K562 (cell line): ENCODE results near the gene TTLL11. TPM values are rescaled to one million over a fixed set of nuclear protein-coding genes. Genes with fewer than 3 reads are reported as not detected.

Experiments used
- ATF3 ChIP-seq, 2 experiments: fragments of 450-650 bp in 1 of 2; sonication (generic) in 1 of 2; formaldehyde crosslinking in 1 of 2; IDR thresholded peaks in 1 of 2; conservative IDR thresholded peaks in 1 of 2; 2 replicates each; pipeline versions ENCODE4 v1.6.1 to v1.8.1; 2016 to 2023; ENCODE audit warnings: mild to moderate bottlenecking in 2 of 2, moderate library complexity in 2 of 2, inconsistent platforms in 1 of 2, missing genetic modification reagents in 1 of 2
- BACH1 ChIP-seq: fragments of 200-800 bp; sonication (Bioruptor generic); IDR thresholded peaks from 2 replicates; pipeline ENCODE4 v1.6.1; 2016; ENCODE audit warnings: missing genetic modification characterization, missing compliant biosample characterization
- CBFB ChIP-seq: sonication (generic); formaldehyde crosslinking; IDR thresholded peaks from 2 replicates; pipeline ENCODE4 v1.4.0; 2020; ENCODE audit warnings: mild to moderate bottlenecking, missing genetic modification reagents
- EP300 ChIP-seq: IDR thresholded peaks from 2 replicates; pipeline ENCODE4 v1.6.1; 2012; ENCODE audit warnings: low read length, improper control_type of control experiment
- ETV5 ChIP-seq: sonication (generic); formaldehyde crosslinking; IDR thresholded peaks from 2 replicates; pipeline ENCODE4 v1.4.0; 2020; ENCODE audit warnings: low read depth, mild to moderate bottlenecking, missing genetic modification reagents
- GABPB1 ChIP-seq: sonication (generic); formaldehyde crosslinking; IDR thresholded peaks from 2 replicates; pipeline ENCODE4 v1.8.0; 2022; ENCODE audit warnings: mild to moderate bottlenecking, missing genetic modification reagents
- KAT7 ChIP-seq: sonication (generic); formaldehyde crosslinking; IDR thresholded peaks from 2 replicates; pipeline ENCODE4 v1.8.0; 2022; ENCODE audit warnings: missing genetic modification reagents, mild to moderate bottlenecking, borderline replicate concordance
- MXD1 ChIP-seq: fragments of 250-450 bp; sonication (Bioruptor Pico); IDR thresholded peaks from 2 replicates; pipeline ENCODE4 v1.8.0; 2021; ENCODE audit warnings: borderline replicate concordance, mild to moderate bottlenecking, moderate library complexity; ENCODE audit not compliant: poor library complexity, severe bottlenecking
- MYC ChIP-seq, 2 experiments: fragments of 250-450 bp in 1 of 2; sonication (Bioruptor Pico) in 1 of 2; IDR thresholded peaks; 2 replicates each; pipeline versions ENCODE4 v1.5.1 to v1.6.1; 2012 to 2021; ENCODE audit warnings: low read depth in 2 of 2, borderline replicate concordance in 1 of 2, improper control_type of control experiment in 1 of 2, low read length in 1 of 2, mild to moderate bottlenecking in 1 of 2, moderate library complexity in 1 of 2
- NFIC ChIP-seq: fragments of 450-650 bp; IDR thresholded peaks from 2 replicates; pipeline ENCODE4 v1.6.1; 2017; ENCODE audit warnings: mild to moderate bottlenecking, inconsistent platforms
- PRPF4 ChIP-seq: fragments of 200-400 bp; formaldehyde crosslinking; IDR thresholded peaks from one replicate; pipeline ENCODE4 v1.6.1; 2017; ENCODE audit warnings: low read length, low read depth, mild to moderate bottlenecking; ENCODE audit not compliant: insufficient read depth, poor library complexity, severe bottlenecking
- ZNF282 ChIP-seq: sonication (generic); formaldehyde crosslinking; IDR thresholded peaks from 2 replicates; pipeline ENCODE4 v1.8.1; 2023; ENCODE audit warnings: missing genetic modification reagents
- ZNF3 ChIP-seq: fragments of 250-450 bp; sonication (Bioruptor Pico); IDR thresholded peaks from 2 replicates; pipeline ENCODE4 v1.5.0; 2021; ENCODE audit warnings: mild to moderate bottlenecking, moderate library complexity
- polyA plus RNA-seq, 8 experiments: library from polyadenylated mRNA; depleted of rRNA in 4 of 8; stranded (reverse) in 5 of 8; unstranded in 3 of 8; fragments of >200 nt; fragmentation: Nextera tagmentation in 2 of 8; fragmentation: Illumina TruSeq in 1 of 8; extraction: Ambion mirVana in 2 of 8; extraction: Trizol in 1 of 8; gene quantifications; 2 replicates each; pipeline versions ENCODE4 v1.2.1 to v1.2.3, GENCODE V29; 2011 to 2014; ENCODE audit warnings: inconsistent platforms in 1 of 8, missing spikeins in 1 of 8
- total RNA-seq, 7 experiments: library from RNA; depleted of rRNA in 6 of 7; stranded (reverse); fragments of >200 nt in 6 of 7; fragmentation: Illumina TruSeq in 2 of 7; extraction: Trizol in 2 of 7; gene quantifications; 2 replicates each; pipeline versions ENCODE4 v1.2.1 to v1.2.3, GENCODE V29; 2011 to 2021; ENCODE audit warnings: low replicate concordance in 1 of 7
- TF ChIP-seq, protein P1 (sequence below), 2 experiments: fragments of 450-650 bp in 1 of 2; sonication (generic) in 1 of 2; formaldehyde crosslinking in 1 of 2; IDR thresholded peaks; 2 replicates each; pipeline versions ENCODE4 v1.7.1 to v1.9.0; 2016 to 2022; ENCODE audit warnings: inconsistent platforms in 1 of 2, mild to moderate bottlenecking in 1 of 2, missing genetic modification reagents in 1 of 2

The TTLL11 gene
- total and polyA plus RNA-seq, 9 of the 15 experiments (the other 6 are each of a cell fraction or from before 2014, with no cell fraction given) = 0.83 to 4.4 (median 2.7) TPM

DNA sequence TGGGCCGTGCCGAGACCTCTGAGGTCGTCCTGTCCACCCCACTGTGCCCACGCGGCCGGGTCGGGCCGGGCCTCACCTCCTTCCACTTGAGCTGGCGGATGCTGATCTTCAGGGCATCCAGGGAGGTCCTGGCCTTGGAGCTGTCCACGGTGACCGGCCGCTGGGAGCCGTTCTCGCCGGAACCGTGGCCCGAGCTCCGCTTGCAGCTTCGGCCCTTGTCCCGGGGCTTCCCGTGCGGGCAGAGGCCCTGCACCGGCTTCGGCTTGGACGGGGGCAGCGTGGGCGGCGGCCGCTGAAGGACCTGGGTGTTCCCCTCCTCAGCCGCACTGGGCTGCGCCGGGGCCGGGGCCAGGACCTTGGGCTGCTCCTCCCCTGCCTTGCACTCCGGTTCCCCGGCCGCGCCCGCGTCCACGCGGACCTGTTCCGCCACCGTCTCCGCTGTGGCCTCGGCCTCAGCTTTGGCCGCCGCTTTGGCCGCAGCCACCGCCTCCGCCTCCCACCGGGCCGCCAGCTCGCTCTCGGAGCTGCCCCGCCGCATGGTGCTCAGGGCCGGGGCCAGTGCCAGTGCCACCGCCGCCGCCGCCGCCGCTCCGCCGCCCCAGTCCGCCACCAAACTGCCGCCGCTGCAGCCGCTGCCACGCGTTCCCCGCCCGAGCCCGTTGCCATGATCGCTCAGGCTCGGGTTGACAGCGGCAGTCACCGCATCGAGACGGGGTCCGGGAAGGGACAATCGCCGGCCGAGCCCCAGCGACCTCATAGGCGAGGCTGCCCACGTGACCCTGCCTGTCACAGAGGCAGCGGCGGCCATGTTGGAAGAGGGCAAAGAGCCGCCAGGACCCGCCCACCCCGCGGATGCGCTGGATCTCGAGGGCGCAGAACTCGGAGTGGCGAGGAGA lies at the start of gene TTLL11 (continued):
- TF ChIP-seq BACH1 (tag) (no peak), ETV5 (peak; percentile 55; the same call in 1 of the 2 replicates), KAT7 (CRISPR knock-in tag) (peak; percentile 52; the same call in 1 of the 2 replicates), ZNF3 (no peak), EP300 (no peak), NFIC (peak; percentile 52; the same call in 1 of the 2 replicates), MYC (IDR thresholded peaks at IDR 0.05; ENCODE audit: low read depth, low read length) (peak; percentile 75), MYC (CRISPR knock-in tag; IDR thresholded peaks at IDR 0.05; ENCODE audit: borderline replicate concordance, low read depth) (no peak), CBFB (CRISPR knock-in tag) (no peak), MXD1 (CRISPR knock-in tag) (peak; percentile 41), ZNF282 (CRISPR knock-in tag) (0 out of 2 replicates have a peak, but pooled peaks have one; percentile 55), PRPF4 (no peak), ATF3 (IDR thresholded peaks at IDR 0.05) (peak; percentile 55), ATF3 (CRISPR knock-in tag; conservative IDR thresholded peaks at IDR 0.05) (no peak), GABPB1 (CRISPR knock-in tag) (no peak; the same call in 1 of the 2 replicates)
- TF ChIP-seq, protein P1, sequence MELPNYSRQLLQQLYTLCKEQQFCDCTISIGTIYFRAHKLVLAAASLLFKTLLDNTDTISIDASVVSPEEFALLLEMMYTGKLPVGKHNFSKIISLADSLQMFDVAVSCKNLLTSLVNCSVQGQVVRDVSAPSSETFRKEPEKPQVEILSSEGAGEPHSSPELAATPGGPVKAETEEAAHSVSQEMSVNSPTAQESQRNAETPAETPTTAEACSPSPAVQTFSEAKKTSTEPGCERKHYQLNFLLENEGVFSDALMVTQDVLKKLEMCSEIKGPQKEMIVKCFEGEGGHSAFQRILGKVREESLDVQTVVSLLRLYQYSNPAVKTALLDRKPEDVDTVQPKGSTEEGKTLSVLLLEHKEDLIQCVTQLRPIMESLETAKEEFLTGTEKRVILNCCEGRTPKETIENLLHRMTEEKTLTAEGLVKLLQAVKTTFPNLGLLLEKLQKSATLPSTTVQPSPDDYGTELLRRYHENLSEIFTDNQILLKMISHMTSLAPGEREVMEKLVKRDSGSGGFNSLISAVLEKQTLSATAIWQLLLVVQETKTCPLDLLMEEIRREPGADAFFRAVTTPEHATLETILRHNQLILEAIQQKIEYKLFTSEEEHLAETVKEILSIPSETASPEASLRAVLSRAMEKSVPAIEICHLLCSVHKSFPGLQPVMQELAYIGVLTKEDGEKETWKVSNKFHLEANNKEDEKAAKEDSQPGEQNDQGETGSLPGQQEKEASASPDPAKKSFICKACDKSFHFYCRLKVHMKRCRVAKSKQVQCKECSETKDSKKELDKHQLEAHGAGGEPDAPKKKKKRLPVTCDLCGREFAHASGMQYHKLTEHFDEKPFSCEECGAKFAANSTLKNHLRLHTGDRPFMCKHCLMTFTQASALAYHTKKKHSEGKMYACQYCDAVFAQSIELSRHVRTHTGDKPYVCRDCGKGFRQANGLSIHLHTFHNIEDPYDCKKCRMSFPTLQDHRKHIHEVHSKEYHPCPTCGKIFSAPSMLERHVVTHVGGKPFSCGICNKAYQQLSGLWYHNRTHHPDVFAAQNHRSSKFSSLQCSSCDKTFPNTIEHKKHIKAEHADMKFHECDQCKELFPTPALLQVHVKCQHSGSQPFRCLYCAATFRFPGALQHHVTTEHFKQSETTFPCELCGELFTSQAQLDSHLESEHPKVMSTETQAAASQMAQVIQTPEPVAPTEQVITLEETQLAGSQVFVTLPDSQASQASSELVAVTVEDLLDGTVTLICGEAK (IDR thresholded peaks at IDR 0.05) = 0 out of 2 replicates have a peak, but pooled peaks have one; percentile 12
- TF ChIP-seq, protein P1 (CRISPR knock-in tag; IDR thresholded peaks at IDR 0.05) = no peak
